C4-2B (cell line): Measurements from ENCODE around the gene GHRL.

Experiments
- CTCF ChIP-seq: fragments of 450-650 bp; conservative IDR thresholded peaks from 2 replicates; pipeline ENCODE4 v1.5.1; 2017; ENCODE audit warnings: mild to moderate bottlenecking
- ZFX ChIP-seq: fragments of 450-650 bp; IDR thresholded peaks from 2 replicates; pipeline ENCODE4 v1.6.1; 2017

DNA sequence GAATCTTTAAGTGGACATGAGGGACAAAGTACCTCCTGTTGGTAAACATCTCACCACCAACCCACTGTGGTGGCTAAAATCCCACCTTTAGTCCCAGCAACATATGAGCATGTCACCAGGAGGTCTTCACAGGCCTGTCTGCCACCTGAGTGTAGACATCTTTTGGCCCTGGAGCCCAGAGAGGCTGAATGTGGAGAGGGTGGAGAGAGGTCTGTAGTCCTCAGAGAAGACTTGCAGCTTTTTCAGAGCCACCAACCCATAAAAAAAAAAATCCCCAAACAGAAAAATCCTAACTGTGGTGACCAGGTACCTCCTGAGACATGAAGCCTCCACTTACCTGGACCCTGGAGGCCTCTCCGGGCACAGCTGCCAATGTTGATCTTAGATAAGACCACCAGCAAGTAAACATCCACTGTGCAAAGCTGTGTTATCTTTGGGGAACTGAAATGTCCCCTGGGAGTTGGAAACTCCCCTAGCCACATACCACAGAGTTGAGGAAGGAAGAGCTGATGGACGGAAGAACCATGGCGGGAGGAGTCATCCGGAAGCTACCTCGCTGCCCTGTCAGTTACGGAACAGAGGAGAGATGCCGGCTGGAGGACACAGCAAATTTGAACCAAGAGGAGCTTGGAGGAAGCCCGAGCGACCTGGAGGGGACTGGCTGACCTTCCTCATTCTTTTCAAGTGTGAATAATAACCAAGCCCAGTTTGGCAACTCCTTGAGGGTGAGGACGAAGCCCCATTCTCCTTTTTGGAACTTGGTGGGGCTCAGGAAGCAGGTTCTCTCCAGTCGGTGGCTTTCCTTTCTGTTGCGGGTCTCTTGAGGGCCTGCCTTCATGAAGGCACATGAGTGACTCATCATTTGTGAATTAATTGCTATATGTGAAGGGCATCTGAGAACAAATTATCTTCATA, at the start of gene GHRL:
- no peak for TF ChIP-seq CTCF
- TF ChIP-seq ZFX = no peak
